GM12878 (cell line): ENCODE measurements around the gene VGLL3. TPM values are rescaled to one million over a fixed set of nuclear protein-coding genes. Genes with fewer than 3 reads are reported as not detected.
"Not testable (repeated sequence)": the region's sequence is repeated elsewhere in the genome, so short reads cannot be mapped to it uniquely, and the experiment has no call there.

ENCODE experiments used
- ATAC-seq: fragments of 200-7000 bp; cut with Tn5 transposase; 3 replicates; pipeline ENCODE4 v1.9.1; 2020; ENCODE audit warnings: mild to moderate bottlenecking, moderate library complexity
- BruUV-seq: library from RNA; stranded (reverse); fragments of 400-500 nt; replicated peaks from 2 replicates; lab custom pipeline; 2021; lab: Mats Ljungman, UMichigan
- CTCF ChIA-PET: fragments of 300-600 bp; sonication (Branson Sonifier 250); formaldehyde crosslinking; extraction: SDS; loops from one replicate; lab custom pipeline; 2021; ENCODE audit warnings: inconsistent platforms; lab: Yijun Ruan, JAX
- POLR2A ChIA-PET: fragments of 350-600 bp; formaldehyde crosslinking; extraction: SDS; loops from one replicate; lab custom pipeline; 2021; ENCODE audit warnings: inconsistent platforms; lab: Charles Lee
- RAD21 ChIA-PET: fragments of 300-600 bp; sonication (Branson Sonifier 250); formaldehyde crosslinking; loops from one replicate; lab custom pipeline; 2023; ENCODE audit warnings: antibody characterized with exemption; ENCODE audit not compliant: unreplicated experiment; lab: Charles Lee
- SMC1A ChIA-PET: fragments of 300-600 bp; sonication (Branson Sonifier 250); formaldehyde crosslinking; loops from one replicate; lab custom pipeline; 2023; ENCODE audit not compliant: unreplicated experiment, uncharacterized antibody; lab: Charles Lee
- DNase-seq: peaks from one replicate; pipeline ENCODE4 v3.0.0-alpha.2; 2011; ENCODE audit warnings: low read depth, low spot score
- FAIRE-seq: peaks from 3 replicates; lab custom pipeline; 2011; peaks lifted over from hg19 to GRCh38; lab: Jason Lieb, UNC
- H2AFZ ChIP-seq: 2 replicates; pipeline ENCODE4 v1.6.0; 2011; ENCODE audit warnings: low read depth, low read length, control low read depth; ENCODE audit not compliant: control insufficient read depth
- H3K27ac ChIP-seq: 2 replicates; pipeline ENCODE4 v1.5.1; 2011; ENCODE audit warnings: control low read depth; ENCODE audit not compliant: control insufficient read depth, insufficient read depth
- H3K27me3 ChIP-seq, 2 experiments: replicated peaks in 1 of 2; 2 replicates each; pipeline versions ENCODE4 v1.6.0 to v1.6.1; 2011; ENCODE audit warnings: low read length in 1 of 2; ENCODE audit not compliant: control insufficient read depth in 2 of 2, insufficient read depth in 2 of 2
- H3K36me3 ChIP-seq, 2 experiments: 2 replicates each; pipeline ENCODE4 v1.5.1; 2011; ENCODE audit warnings: low read length in 1 of 2; ENCODE audit not compliant: control insufficient read depth in 2 of 2, insufficient read depth in 2 of 2
- H3K4me1 ChIP-seq: 2 replicates; pipeline ENCODE4 v1.6.1; 2011; ENCODE audit warnings: mild to moderate bottlenecking, low read length, moderate library complexity, mixed read lengths; ENCODE audit not compliant: control insufficient read depth, insufficient read depth
- H3K4me2 ChIP-seq: 2 replicates; pipeline ENCODE4 v1.6.0; 2011; ENCODE audit warnings: control low read depth; ENCODE audit not compliant: control insufficient read depth, insufficient read depth
- H3K4me3 ChIP-seq: fragments of 200-600 bp; sonication (generic); 2 replicates; pipeline ENCODE4 v1.5.1; 2016
- H3K79me2 ChIP-seq: 2 replicates; pipeline ENCODE4 v1.6.0; 2011; ENCODE audit warnings: low read length; ENCODE audit not compliant: control insufficient read depth, insufficient read depth
- H3K9ac ChIP-seq: 2 replicates; pipeline ENCODE4 v1.8.0; 2011; ENCODE audit warnings: low read length, control low read depth, mixed read lengths; ENCODE audit not compliant: control insufficient read depth, insufficient read depth
- H3K9me3 ChIP-seq: replicated peaks from 3 replicates; pipeline ENCODE4 v1.5.1; 2011; ENCODE audit warnings: mild to moderate bottlenecking, low read length; ENCODE audit not compliant: control insufficient read depth, insufficient read depth
- H4K20me1 ChIP-seq: 2 replicates; pipeline ENCODE4 v1.6.0; 2011; ENCODE audit not compliant: control insufficient read depth, insufficient read depth
- ATF2 ChIP-seq: IDR thresholded peaks from 2 replicates; pipeline ENCODE4 v1.6.1; 2012; ENCODE audit warnings: low read length, inconsistent platforms
- BRCA1 ChIP-seq: IDR thresholded peaks from 2 replicates; pipeline ENCODE4 v1.6.1; 2011; ENCODE audit warnings: low read depth, low read length, improper control_type of control experiment
- EZH2 ChIP-seq: IDR thresholded peaks from 2 replicates; pipeline ENCODE4 v1.6.1; 2012; ENCODE audit warnings: low read depth, mild to moderate bottlenecking, control low read depth, inconsistent platforms, low read length, borderline replicate concordance; ENCODE audit not compliant: control insufficient read depth
- IRF4 ChIP-seq: IDR thresholded peaks from 2 replicates; pipeline ENCODE4 v1.6.1; 2011; ENCODE audit warnings: low read depth, low read length
- MXI1 ChIP-seq: fragments of 150-350 bp; IDR thresholded peaks from 2 replicates; pipeline ENCODE4 v1.6.1; 2011; ENCODE audit warnings: low read depth, mild to moderate bottlenecking, inconsistent platforms, low read length, improper control_type of control experiment
- SMAD5 ChIP-seq: IDR thresholded peaks from 2 replicates; pipeline ENCODE4 v1.6.1; 2016; ENCODE audit warnings: antibody characterized with exemption, low read depth
- ZBTB4 ChIP-seq: fragments of 450-650 bp; formaldehyde crosslinking; IDR thresholded peaks from 2 replicates; pipeline ENCODE4 v1.4.0; 2022; ENCODE audit warnings: mild to moderate bottlenecking, moderate library complexity
- WGBS: methylation state at CpG from one replicate; pipeline ENCODE4 v1.1.6; 2016; ENCODE audit warnings: low lambda C conversion rate; ENCODE audit not compliant: insufficient replicate concordance, insufficient coverage; ENCODE audit errors: missing lambda C conversion rate; 5-methylcytosine and 5-hydroxymethylcytosine counted together
- in situ Hi-C: fragments of 300-500 bp; cut with MboI; formaldehyde crosslinking; loops from 9 replicates; pipeline ENCODE4 v1.14.3; 2018; ENCODE audit warnings: mixed read lengths
- intact Hi-C: fragments of 100-400 bp; cut with micrococcal nuclease; formaldehyde crosslinking; loops from one replicate; pipeline ENCODE4 v1.14.2; 2022; ENCODE audit not compliant: unreplicated experiment
- polyA plus RNA-seq, 11 experiments: library from polyadenylated mRNA; depleted of rRNA in 4 of 11; unstranded in 6 of 11; stranded (reverse) in 5 of 11; fragments of >200 nt; fragmentation: Nextera tagmentation in 4 of 11; fragmentation: Illumina TruSeq in 1 of 11; extraction: Ambion mirVana in 4 of 11; extraction: Trizol in 1 of 11; gene quantifications; 1 replicate in 1 of 11; 2 replicates in 10 of 11; pipeline versions ENCODE4 v1.2.1 to v1.2.3, GENCODE V29; 2011 to 2016; ENCODE audit warnings: inconsistent platforms in 2 of 11, missing spikeins in 2 of 11, low read depth in 1 of 11
- total RNA-seq, 4 experiments: library from RNA; depleted of rRNA in 3 of 4; stranded (reverse); fragments of >200 nt in 3 of 4; fragmentation: Illumina TruSeq in 1 of 4; extraction: Trizol in 1 of 4; gene quantifications; 2 replicates each; pipeline versions ENCODE4 v1.2.1 to v1.2.3, GENCODE V29; 2013 to 2021

The VGLL3 gene
- total and polyA plus RNA-seq, 10 of the 15 experiments (the other 5 are each of a cell fraction or from before 2014, with no cell fraction given), result 0.05 TPM; not detected in 9

GRCh38 chr3:86976219-86976618, 14.7 kb downstream of the VGLL3 start (continued):
- TF ChIP-seq EZH2 (no peak), SMAD5 (no peak), ATF2 (no peak), BRCA1 (no peak), MXI1 (no peak), ZBTB4 (CRISPR knock-in tag) (no peak), IRF4 (no peak)

GRCh38 chr3:86974177-86974576, 16.8 kb downstream of the VGLL3 start:
- DNase-seq, BruUV-seq, H3K79me2 ChIP-seq, H3K9me3 ChIP-seq, RAD21 ChIA-PET, H3K4me1 ChIP-seq, H4K20me1 ChIP-seq, H3K9ac ChIP-seq, H3K27me3 ChIP-seq, H3K4me3 ChIP-seq, H3K27ac ChIP-seq, FAIRE-seq, H3K4me2 ChIP-seq, ATAC-seq, H2AFZ ChIP-seq, POLR2A ChIA-PET, H3K36me3 ChIP-seq: not testable (repeated sequence)
- ChIA-PET CTCF (interaction anchor here (1.4 kb wide), 1 partner anchor 193 kb away, joined by 4 read pairs; no protein-coding TSS in a partner anchor), SMC1A (interaction anchor here (1.5 kb wide), 1 partner anchor 8 kb away, joined by 4 read pairs; no protein-coding TSS in a partner anchor)
- WGBS, result 60% methylated on average over 5 of the region's 8 CpGs
- in situ Hi-C loops (loop anchor here (25.0 kb wide), 1 partner anchor 188 kb away; no protein-coding TSS in a partner anchor), intact Hi-C loops (loop anchor here (10.0 kb wide), 1 partner anchor 199 kb away; no protein-coding TSS in a partner anchor)
